HG03108 (cell line): Measurements from ENCODE around the gene ARHGAP26.

Experiments used
- ATAC-seq: cut with Tn5 transposase; IDR thresholded peaks from one replicate; pipeline ENCODE4 v1.9.1; 2021; ENCODE audit warnings: moderate library complexity; ENCODE audit not compliant: unreplicated experiment

ARHGAP26 gene

DNA sequence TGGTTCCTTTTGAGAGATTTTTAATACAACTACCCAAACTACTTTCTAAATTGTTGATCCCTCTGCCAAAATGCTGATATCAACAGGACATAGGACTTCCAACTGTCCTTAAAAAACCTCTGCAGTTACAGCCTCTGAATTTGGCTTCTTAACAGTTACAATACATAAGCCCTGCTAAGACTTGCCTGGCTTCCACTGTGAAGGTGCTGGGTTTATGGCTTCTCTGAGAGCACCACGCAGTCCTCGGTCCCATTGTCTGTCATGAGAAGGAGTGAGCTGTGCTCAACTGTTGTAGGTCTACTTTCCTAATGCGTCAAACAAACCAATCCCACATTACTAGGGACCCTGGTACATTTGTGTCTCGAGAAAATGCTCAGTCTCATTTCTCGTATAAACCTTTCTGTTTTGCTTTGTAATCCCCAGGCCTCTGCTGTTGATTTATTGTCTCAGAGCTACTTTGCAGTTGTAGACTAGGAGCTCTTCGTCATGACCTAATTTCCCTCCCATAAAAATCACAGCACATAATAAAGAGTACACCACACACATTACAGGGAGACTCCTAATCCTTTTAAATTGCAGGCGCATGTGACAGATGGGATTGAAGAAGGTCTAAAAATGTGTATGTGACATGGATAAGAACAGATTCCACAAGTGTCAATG, 358.4 kb downstream of the ARHGAP26 start:
- no peak for ATAC-seq

DNA sequence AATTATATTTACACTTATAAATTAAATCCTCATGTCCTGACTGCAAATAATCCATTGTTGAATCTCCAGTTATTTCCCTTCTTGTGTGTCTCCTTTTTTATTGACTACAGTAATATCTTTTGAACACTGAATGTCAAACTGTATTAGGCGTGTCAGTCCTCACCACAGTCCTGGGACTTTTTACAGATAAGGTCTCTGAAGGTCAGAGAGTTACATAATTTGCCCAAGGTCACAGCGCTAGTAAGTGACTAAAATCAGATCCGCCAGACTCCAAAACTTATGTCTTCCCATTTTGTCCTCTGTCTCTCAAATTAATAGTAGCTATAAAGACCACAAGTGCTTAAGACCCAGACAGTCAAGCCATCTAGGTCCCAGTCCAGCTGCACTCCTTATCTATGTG, 359.0 kb downstream of the ARHGAP26 start:
- ATAC-seq, result no peak

GRCh38 chr5:143129910-143130612, 359.9 kb downstream of the ARHGAP26 start:
- no peak for ATAC-seq

DNA sequence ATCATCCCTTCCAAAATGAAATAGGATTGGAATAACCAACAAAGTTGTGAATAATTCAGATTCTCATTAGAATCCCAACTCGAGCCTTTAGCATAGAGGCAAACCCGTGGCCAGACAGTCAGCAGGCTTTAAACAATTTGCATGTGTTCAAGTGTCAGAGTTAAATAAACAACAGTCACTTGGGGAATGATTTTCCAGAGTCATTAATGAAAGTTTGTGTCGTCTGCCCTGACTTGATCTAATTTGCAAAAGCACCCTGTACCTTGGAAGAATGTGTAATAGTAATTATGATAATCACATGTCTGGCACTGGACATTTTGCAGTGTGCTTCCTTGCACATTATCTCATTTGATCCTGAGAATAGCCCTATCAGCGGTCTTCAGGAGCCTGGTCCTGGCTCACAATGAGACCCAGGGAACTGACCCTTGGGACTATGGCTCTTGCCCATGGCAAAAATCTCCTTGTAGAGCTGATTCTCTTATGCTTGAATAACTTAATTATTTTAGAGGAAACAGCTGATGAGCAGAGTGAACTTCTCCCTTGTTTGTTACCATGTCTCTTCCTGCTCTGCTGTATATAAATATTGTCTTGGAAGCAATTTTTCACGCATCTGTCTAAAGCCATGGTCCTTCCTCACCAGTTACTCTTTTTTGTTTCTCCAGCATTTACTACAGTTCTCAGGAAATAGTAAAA, 360.6 kb downstream of the ARHGAP26 start:
- ATAC-seq, result no peak

- no peak for ATAC-seq
These were observed 361.8 kb downstream of the ARHGAP26 start for GRCh38 chr5:143131972-143132371.

GRCh38 chr5:143132739-143133138, 362.6 kb downstream of the ARHGAP26 start:
- ATAC-seq, result no peak

DNA sequence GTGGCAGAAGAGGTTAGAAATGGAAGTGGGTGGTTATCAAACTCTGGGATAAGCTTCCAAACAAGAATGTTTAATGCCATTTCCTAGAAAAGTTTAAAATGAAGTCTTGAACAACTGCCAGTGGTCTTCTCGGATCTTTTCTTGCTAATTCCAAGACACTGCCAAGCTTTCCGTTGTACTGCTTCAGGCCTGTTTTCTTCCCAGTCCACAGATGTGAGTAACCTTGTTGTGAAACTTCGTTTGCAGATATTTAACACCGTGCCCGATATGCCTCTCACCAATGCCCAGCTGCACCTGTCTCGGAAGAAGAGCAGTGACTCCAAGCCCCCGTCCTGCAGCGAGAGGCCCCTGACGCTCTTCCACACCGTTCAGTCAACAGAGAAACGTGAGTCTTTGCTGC, 363.5 kb downstream of the ARHGAP26 start:
- no peak for ATAC-seq

DNA sequence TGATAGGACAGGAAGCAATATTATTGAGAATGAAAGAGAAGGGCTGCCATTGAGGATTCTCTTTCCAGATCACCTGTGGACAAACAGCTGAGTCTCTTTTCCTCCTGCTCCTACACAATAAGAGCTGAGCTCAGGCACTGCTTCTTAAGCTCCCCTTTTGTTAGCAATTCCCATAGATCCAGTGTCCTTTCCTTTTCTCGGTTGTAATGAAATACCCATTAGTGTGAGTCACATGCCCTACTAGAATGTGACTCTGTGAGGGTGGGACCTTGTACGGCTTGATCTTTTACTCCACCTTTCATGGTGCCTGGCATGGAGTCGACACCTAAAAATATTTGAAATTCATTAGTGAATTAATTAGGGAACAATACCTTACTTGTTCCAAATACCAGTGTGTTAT, 364.1 kb downstream of the ARHGAP26 start:
- ATAC-seq, result no peak

DNA sequence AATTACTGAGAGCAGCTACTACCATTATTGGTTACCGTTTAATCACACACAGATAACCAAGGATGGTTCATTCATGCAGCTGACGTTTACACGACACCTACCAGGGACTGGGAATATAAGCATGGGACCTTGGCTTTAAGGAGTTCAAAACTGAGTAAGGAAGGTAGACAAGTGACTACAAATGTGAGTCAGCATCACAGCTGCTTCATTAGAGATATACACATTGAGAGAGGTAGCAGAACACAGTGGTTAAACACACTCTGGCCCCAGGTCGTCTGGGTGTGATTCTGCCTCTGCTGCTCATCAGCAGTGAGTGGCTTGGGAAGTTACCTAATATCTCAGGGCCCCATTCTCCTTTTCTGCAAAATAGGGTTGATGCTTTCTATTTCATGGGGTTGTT, 364.7 kb downstream of the ARHGAP26 start:
- no peak for ATAC-seq

DNA sequence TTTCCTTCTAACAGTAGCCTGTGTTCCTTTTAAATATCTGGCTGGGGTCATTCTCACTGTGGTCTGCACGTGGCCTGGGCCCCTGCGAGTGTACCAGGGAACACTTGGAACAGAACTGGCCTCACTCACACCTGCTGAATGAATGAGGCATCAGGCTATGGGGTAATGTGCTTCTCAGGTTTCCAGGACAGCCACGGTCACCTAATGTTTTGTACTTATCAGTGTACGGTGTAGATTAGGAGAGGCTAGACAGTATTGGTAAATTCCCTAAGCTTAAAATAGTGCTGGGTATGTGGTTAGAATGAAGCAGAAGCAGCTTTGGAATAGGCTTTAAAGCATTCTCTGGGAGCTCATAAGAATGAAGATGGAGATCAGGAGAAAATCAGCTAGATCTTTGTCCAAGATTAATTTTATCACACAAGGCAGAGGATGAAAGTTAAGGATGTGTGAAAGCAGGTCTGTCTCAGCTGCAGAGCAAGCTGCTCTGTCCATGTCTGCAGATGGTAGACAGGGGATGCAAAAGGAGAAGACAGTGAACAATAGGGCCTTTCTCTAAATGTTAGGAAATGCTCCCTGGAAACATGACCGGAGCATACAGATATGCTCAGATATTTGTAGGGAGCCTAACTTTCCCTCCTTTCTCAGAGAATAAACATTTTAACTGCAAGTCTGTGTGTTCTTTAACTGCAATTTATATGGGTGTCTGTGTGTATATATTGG, 365.8 kb downstream of the ARHGAP26 start:
- no peak for ATAC-seq

- no peak for ATAC-seq
These were observed 368.7 kb downstream of the ARHGAP26 start for GRCh38 chr5:143138839-143139238.

DNA sequence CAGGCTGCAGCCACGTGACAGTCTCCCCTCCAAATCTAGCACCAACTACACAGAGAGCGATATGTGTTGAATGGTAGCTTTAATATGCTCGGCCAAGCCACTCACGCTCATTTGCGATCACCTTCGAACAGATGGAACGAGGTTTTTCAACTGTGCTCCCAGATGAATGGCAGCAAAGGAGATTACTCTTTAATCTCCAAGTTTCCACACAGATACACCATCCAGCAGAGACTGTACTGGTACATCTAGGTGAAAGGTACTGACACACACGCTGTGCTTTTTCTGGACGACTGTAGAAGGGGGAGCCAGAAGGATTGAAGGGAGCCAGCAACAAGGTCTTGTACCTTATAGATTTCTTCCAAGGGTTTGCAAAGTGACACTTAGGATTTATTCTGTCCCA, 369.4 kb downstream of the ARHGAP26 start:
- no peak for ATAC-seq

DNA sequence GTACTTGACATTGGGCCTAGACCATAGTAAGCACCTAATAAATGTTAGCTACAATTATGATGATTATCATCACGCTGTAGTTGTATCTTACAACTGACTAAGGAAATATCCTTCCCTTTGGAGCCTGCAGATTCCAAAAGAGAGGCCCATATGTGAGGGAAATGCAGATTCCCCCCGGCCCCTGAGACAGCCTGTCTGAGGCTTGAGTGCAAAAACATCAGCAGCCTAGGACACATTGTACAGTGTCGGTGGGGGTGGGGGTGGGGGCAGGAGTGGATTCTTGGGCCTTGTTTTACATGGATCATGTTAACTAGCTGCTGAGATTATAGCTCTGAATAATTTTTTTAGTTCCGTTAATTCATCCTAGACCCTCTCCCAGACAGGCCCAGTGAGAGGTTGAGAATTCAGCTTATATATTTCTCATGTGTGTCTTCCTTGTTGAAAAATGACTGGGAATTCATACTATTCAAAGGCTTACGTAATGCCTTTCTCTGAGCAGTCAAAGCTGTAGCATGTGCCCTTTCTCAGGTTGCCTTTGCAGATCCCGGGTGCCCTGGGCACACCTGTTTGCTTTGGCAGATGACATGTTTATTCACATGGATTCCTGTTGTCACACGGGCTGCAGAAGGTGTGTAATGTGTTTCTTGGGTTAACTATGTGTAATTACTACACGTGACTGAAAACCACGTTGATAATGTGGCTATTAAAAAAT, 370.5 kb downstream of the ARHGAP26 start:
- ATAC-seq, result no peak

DNA sequence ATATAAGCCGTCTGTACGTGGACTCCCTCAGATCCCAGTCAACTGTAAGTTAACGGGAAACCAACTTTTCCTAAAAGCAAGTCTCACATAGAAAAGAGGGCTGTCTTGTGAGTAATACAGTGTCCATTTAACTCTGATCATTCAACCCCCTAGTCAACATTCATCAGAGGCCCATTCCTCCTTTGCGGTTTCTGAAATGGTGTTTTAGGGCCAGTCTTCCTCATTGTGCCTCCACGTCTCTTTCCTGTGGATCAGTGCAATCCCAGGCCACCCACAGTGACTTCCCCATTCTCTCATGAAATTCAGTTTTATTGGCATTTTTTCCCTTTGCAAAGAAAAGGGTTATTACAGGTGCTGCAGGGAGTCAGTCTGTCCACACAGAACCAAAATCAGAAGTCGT, 371.5 kb downstream of the ARHGAP26 start:
- ATAC-seq, result no peak

- ATAC-seq, result no peak
These were observed 372.6 kb downstream of the ARHGAP26 start for GRCh38 chr5:143142596-143143435.

- ATAC-seq, result no peak
These were observed 373.8 kb downstream of the ARHGAP26 start for GRCh38 chr5:143143973-143144372.

DNA sequence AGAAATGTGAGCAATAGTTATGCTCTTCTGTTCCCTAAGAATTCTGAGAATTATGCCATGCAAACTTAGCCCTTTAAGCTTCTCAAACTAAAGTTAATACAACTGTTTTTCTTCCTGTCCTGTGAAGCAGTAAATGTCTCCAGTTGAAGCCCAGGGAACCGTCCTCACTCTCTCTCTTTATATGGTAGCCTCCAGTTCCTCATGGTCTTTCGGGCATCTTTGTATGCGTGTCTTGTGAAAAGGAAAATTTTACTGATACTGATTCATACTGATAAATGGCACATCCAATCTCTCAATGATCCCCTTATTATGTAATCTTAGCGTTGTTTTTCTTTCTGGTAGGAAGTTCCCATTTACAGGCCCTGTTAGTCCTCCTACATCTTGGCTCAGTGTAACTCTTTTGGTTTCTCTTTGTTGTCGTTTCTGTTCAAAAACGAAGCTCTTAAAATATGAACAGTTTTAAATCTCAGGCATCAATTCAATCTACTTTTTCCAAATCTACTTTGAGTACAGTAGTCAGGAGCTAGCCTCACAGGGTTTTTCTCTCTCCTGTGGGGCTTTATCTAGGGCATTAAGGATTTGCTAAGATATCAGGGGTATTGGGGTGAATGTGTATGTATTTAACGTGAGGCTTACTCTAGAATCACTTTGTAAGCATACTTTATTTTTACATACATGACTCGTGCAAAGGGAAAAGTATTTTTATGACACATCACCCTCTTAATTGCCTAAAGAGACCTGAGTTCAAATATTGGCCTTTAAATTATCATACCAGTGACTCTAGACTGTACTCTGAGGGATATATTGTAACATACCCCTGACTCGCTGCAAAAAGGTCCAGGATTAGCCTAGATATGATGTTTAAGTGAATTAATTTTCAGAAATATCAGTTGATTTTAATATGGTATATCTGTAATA, 375.3 kb downstream of the ARHGAP26 start:
- ATAC-seq, result no peak

DNA sequence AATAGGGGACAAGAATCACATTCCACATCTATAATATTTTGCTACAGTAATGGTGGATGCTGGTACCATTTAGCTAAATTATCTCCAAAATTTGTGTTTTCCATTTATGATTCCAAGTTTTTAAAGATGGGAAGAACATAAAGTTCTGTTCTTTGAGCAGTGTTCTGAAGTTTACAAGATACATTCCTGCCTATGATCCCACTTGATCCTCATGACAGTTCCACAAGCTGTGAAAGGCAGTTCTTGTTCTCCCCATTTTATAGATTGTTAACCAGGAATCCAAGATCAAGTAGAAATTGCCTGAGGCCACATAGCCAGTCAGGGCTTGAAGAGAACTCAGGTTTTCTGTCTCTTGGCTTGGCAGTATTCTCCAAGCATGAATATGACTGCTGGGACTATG, 376.0 kb downstream of the ARHGAP26 start:
- ATAC-seq, result no peak

- ATAC-seq, result no peak
These were observed 377.2 kb downstream of the ARHGAP26 start for GRCh38 chr5:143147383-143147782.
